ENCODE results near the gene TBATA. TPM values are rescaled to one million over a fixed set of nuclear protein-coding genes. Genes with fewer than 3 reads are reported as not detected.

TBATA gene
- polyA plus RNA-seq, 1 donor (not counting 4 experiments of a cell fraction or from before 2014, with no cell fraction given) = not detected

DNA sequence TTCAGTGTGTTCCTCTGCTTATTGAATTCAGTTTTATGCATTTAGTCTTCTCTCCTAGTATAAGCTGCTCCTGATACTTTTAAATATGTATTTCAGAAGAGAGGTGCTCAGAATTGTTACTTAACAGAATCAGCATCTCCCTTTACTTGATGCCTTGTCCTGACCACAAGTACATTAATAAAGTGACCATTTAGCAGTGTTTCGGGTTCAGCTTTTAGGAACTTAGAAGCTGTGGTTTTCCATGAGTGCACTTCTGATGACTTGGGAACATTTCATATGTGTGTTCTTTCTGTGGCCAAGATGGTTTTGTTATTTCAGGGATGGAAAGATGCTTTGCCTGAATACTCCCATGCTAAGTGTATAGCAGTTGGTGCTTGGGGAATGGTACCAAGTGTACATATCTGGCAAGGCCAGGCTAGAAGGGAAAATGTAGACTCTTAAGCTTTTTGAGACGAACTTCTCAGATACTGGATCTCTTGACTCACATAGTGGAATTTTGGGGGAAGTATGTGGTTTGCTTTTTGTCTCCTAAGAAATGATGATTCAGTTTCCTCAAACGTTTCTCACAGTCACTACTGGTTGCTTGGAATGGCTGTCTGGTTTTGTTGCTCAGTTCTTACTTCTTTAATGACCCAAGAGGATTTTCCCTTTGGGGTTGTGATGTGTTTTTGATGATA is 47.8 kb upstream of the TBATA start:
- FAIRE-seq = peak; percentile 91
- peaks cover 45% of the 10 kb centered on the region for H3K4me1 ChIP-seq (ENCODE audit: control insufficient read depth, extremely low read depth, insufficient read depth, low read length)
- TF ChIP-seq, protein P1, sequence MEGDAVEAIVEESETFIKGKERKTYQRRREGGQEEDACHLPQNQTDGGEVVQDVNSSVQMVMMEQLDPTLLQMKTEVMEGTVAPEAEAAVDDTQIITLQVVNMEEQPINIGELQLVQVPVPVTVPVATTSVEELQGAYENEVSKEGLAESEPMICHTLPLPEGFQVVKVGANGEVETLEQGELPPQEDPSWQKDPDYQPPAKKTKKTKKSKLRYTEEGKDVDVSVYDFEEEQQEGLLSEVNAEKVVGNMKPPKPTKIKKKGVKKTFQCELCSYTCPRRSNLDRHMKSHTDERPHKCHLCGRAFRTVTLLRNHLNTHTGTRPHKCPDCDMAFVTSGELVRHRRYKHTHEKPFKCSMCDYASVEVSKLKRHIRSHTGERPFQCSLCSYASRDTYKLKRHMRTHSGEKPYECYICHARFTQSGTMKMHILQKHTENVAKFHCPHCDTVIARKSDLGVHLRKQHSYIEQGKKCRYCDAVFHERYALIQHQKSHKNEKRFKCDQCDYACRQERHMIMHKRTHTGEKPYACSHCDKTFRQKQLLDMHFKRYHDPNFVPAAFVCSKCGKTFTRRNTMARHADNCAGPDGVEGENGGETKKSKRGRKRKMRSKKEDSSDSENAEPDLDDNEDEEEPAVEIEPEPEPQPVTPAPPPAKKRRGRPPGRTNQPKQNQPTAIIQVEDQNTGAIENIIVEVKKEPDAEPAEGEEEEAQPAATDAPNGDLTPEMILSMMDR (optimal IDR thresholded peaks at IDR 0.05 in 1 of 3, IDR thresholded peaks at IDR 0.05 in 1 of 3, conservative IDR thresholded peaks at IDR 0.05 in 1 of 3; ENCODE audit: extremely low read depth in 1 of 3, insufficient read depth in 2 of 3, low read length in 3 of 3) = no peak
- TF ChIP-seq EZH2 (IDR thresholded peaks at IDR 0.05; ENCODE audit: low read length) = no peak

DNA sequence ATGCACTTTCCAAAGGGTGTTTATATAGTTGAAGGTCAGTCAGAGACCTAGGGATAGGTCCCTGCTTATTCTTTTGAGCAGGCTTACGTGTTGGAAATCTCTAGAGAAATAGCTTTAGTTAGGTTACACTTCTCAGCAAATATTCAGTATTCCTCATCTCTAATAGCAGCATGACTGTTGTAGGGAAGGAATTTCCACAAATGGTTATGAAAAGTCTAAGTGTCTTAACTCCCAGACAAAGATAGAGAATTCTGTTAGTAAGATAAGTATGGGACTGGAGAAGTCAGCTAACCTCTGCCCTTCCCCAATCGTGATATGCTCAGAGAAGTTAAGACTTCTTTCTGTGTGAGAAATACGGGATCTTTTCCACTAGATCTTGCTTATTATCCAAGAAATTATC is 47.0 kb upstream of the TBATA start:
- no peak for DNase-seq (ENCODE audit: low read depth, low spot score)
- Histone ChIP-seq H3K36me3 (ENCODE audit: control insufficient read depth in 2 of 2, extremely low read depth in 1 of 2, insufficient read depth in 2 of 2, low read length in 2 of 2) (peaks cover 2 to 8% of the 10 kb centered on the region in 2 experiments), H3K4me3 (ENCODE audit: control insufficient read depth in 2 of 3, extremely low read depth in 1 of 3, insufficient read depth in 2 of 3, low read depth in 1 of 3, low read length in 3 of 3) (no peak overlapping the region), H3K79me2 (ENCODE audit: control insufficient read depth, insufficient read depth, low read length) (peaks cover 52% of the 10 kb centered on the region), H3K4me2 (ENCODE audit: control insufficient read depth, extremely low read depth, insufficient read depth, low read depth, low read length) (no peak overlapping the region), H3K9me3 (ENCODE audit: control insufficient read depth, low read depth, low read length) (no peaks in the 10 kb centered on the region), H3K9me1 (ENCODE audit: control insufficient read depth, extremely low read depth, insufficient read depth, low read length) (no peaks in the 10 kb centered on the region), H3K4me1 (ENCODE audit: control insufficient read depth, extremely low read depth, insufficient read depth, low read length) (peaks cover 50% of the 10 kb centered on the region), H4K20me1 (ENCODE audit: control insufficient read depth, extremely low read depth, insufficient read depth, low read length) (no peaks in the 10 kb centered on the region), H3K27ac (ENCODE audit: control insufficient read depth, insufficient read depth, low read length) (peak overlapping the region; percentile 9), H2AFZ (ENCODE audit: control insufficient read depth, low read length) (no peak overlapping the region), H3K27me3 (ENCODE audit: control insufficient read depth, extremely low read depth, insufficient read depth, low read length) (no peaks in the 10 kb centered on the region), H3K9ac (ENCODE audit: control insufficient read depth, extremely low read depth, insufficient read depth, low read length) (no peak overlapping the region)
- dilution Hi-C loops (cut with MboI; ENCODE audit: extremely low pct_ligation_motif_present, low sequenced_read_pairs) = no loop called here
- TF ChIP-seq, protein P1 (optimal IDR thresholded peaks at IDR 0.05 in 1 of 3, IDR thresholded peaks at IDR 0.05 in 1 of 3, conservative IDR thresholded peaks at IDR 0.05 in 1 of 3; ENCODE audit: extremely low read depth in 1 of 3, insufficient read depth in 2 of 3, low read length in 3 of 3) = no peak
- no peak for TF ChIP-seq EZH2 (IDR thresholded peaks at IDR 0.05; ENCODE audit: low read length)
- no peak for FAIRE-seq

More for the DNA sequence above, 47.8 kb upstream of the TBATA start:
- Histone ChIP-seq H4K20me1 (ENCODE audit: control insufficient read depth, extremely low read depth, insufficient read depth, low read length) (no peaks in the 10 kb centered on the region), H2AFZ (ENCODE audit: control insufficient read depth, low read length) (no peak overlapping the region), H3K27me3 (ENCODE audit: control insufficient read depth, extremely low read depth, insufficient read depth, low read length) (no peaks in the 10 kb centered on the region), H3K4me3 (ENCODE audit: control insufficient read depth in 2 of 3, extremely low read depth in 1 of 3, insufficient read depth in 2 of 3, low read depth in 1 of 3, low read length in 3 of 3) (peak overlapping the region in 2 of 3 experiments; percentile 15 to 39), H3K27ac (ENCODE audit: control insufficient read depth, insufficient read depth, low read length) (peak overlapping the region; percentile 60), H3K79me2 (ENCODE audit: control insufficient read depth, insufficient read depth, low read length) (peaks cover 55% of the 10 kb centered on the region), H3K36me3 (ENCODE audit: control insufficient read depth in 2 of 2, extremely low read depth in 1 of 2, insufficient read depth in 2 of 2, low read length in 2 of 2) (peaks cover 4 to 8% of the 10 kb centered on the region in 2 experiments), H3K9me1 (ENCODE audit: control insufficient read depth, extremely low read depth, insufficient read depth, low read length) (no peaks in the 10 kb centered on the region), H3K9ac (ENCODE audit: control insufficient read depth, extremely low read depth, insufficient read depth, low read length) (no peak overlapping the region), H3K4me2 (ENCODE audit: control insufficient read depth, extremely low read depth, insufficient read depth, low read depth, low read length) (peak overlapping the region; percentile 79), H3K9me3 (ENCODE audit: control insufficient read depth, low read depth, low read length) (no peaks in the 10 kb centered on the region)
- DNase-seq (ENCODE audit: low read depth, low spot score) = no peak
- dilution Hi-C loops (cut with MboI; ENCODE audit: extremely low pct_ligation_motif_present, low sequenced_read_pairs) = no loop called here
